GM21447 (cell line): ENCODE results near the gene ADSS1.

Experiments
- ATAC-seq: cut with Tn5 transposase; IDR thresholded peaks from one replicate; pipeline ENCODE4 v1.9.1; 2021; ENCODE audit not compliant: unreplicated experiment

ADSS1 gene

DNA sequence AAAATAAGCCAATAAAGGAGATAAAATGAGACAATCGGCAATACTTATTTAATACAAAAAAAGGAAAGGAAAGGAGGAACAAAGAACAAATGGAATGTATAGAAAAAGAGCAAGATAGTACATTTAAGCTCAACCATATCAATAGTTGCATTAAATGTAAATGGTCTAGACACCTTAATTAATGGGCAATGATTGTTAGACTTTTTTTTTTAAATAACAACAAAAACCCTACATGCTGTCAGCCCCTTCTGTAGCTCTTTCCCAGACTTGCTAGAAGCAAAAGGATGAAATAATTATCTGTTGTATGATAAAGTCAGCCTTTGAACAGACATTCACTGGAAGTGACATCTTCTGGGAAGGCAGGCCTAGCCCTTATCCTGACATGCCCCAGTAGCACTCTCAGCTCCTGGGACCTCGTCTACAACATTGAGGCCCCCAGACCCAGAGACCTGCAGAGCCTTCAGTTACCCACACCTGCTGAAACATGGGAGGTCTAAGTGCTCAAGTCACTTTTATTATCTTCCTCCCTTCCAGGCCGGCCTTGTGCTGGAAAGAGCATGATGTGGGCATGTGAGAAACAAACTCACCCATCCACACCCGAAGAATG is 42.3 kb downstream of the ADSS1 start:
- no peak for ATAC-seq

DNA sequence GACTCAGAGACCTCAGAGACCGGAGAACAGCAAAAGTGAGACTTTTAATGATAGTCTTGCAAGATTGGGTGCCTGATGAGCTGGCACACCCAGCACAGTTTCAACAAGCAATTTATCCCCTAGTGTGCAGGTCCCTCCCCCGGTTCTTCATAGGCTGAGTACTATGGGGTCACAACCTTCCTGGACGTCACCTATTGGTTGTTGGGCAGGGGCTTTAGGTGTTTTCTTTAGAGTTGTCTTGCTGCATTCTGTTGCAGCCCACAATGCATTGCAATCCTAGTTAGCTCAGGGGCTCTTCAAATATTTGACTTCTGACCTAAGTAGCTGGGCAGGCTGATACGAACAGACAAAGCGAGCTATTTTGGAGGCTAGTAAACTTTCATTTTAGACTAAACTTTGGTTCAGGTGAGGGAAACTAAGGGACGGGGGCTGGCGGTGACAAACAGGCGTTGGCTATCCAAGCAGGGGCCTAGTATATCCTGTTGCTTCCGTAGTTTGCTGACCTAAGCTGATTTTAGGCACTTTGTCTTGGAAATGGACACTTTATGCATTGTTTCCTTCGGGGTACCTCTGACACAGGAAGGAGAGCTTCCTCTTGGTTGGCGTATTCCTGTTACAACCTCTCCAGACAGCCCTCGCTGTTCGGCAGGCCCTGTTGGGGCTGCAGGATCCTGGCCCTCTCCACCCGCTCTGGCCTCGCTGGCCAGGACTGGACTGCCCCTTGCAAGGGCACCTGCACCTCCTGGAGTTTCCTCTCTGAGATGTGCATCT is 43.0 kb downstream of the ADSS1 start:
- no peak for ATAC-seq

DNA sequence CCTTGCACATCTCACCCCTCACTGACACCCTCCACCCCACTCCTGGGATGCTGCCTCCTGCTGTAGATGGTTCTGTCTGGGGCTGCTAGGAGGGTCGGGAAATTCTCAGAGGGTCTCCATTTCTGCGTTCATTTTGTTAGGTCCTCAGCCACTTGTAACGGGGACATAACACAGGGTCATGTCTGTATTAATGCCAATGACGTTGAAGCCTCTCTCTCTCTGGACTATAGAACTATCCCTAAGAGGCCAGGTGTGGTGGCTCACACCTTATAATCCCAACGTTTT is 43.5 kb downstream of the ADSS1 start:
- ATAC-seq, result no peak

DNA sequence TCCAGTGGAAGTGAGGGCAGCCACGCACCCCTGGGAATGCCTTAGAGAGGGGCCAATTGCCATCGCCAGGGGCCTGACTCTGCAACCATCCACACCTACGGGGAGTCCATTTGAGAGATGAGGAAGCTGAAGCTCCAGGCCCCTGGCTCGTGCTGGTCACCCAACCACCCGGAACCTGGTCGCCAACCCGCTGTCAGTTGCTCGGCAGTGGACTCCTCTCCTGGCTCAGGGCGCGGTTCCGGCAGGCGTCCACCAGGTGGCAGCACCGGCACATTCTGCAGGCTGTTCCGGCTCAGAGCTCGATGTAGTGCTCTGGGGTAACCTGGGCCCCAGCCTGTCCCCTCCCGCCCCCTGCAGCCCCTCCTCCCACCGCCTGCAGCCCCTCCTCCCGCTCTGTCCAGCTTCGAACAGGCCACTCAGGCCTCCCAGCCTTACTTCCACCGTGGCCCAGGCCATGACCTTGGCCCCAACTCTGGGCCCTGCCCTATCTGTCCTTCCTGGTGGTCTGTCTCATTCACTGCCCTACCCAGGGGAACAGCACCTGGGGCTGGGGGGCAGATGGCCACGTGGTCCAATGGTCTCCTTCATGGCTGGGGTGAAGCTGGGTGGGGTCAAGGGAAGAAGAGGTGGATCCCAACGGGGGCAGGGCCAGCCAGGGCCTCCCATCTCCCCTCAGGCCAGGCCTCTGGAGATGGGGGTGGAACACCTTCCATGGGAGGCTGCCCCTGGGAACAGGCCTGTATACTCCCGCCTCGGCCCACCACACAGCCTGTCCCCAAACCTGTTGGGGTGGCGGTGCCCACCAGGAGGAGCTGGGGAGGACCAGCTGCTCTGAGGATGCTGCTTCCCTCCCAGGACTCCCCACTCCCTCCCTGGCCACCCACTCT is 44.7 kb downstream of the ADSS1 start:
- ATAC-seq, result peak; percentile 89

DNA sequence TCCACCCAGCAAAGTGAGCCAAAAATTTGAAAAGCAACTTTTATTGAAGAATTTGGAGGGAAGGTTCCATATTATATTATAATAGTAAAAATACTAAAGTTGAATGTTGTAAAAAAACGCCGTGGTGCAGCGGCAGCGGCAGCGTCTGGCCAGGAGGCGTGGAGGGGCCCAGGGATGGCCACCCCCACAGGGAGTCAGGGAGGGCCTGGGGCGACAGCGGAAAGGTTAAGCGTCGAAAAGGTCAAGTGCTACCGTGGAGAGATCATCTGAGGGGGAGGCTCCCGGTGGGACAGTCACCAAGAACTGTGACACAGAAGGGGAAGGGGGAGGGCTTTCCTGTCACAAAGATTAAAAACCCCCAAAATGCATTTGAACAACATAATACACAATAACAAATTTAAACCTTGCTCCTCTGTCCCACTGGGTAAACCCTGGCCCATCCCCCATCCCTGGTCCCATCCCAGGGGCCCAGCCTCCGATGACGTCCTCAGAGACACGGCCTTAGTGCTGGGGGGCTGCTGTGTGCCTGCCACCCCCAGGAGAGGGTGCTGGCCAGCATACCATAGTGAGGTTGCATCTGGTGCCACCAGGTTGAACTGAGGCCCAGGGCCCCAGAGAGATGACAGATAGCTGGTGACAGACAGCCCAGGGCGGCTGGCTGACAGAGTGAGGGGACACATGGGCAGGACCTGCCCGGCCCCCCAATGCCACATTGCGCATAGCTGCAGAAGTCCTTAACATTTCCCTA is 45.5 kb downstream of the ADSS1 start:
- ATAC-seq, result no peak

DNA sequence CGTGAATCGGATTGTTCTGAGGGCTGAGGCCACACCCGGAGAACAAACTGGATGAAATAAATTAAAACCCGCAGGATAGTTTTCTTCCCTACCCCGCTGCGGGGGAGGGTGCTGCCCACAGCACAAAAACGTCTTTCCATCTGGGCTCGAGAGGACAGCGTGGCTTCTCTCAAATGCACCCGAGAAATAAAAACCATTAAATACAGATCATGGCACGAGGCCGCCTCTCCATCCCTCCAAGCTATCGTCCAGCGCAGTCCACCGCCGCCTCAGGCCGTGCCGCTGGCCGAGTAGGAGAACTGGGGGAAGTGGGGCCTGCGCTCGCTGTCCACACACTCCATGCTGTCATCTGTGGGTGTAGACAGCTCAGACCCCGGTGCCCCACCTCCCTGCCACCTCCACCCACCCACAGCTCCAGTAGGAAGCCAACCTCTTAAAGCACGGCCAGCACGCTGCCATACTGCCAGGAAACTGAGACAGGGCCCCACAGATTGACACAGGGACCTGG is 46.1 kb downstream of the ADSS1 start:
- ATAC-seq, result no peak

DNA sequence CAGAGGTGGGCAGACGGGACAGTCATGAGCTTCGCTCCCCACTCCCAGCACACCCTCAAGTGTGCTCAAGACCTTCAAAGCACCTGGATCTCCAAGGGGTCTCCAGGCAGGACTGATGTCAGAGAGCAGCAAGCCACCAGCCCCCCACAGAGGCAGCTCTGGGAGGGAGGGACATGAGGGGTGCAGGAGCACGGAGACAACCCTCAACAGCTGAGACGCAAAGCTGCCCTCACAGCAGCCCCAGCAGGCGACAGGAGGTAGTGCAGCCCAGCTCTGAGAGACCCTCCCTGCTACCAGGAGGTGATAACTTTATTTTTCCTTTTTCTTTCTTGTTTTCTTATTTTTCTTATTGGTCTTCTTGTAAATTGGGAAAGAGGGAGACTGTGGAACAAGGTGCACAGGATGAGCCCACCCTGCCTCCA is 46.8 kb downstream of the ADSS1 start:
- ATAC-seq, result no peak

DNA sequence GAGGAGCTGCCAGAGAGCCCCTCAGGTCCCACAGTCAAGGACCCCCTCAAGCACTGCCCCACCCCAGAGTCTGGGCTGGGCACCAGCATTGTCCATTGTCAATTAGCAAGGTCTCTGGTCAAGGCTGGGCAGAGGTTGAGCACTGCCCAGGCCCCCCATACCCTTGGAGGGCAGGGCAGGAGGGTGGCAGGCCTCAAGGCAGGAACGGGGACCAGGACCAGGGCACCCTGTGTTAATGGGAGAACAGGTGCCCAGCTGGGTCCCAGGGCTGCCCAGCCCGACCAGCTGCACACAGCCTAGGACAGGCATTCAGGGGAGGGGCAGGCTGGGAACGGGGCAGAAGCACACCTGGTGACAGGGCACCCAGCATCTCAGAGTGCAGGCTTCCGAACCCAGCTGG is 47.3 kb downstream of the ADSS1 start:
- no peak for ATAC-seq

DNA sequence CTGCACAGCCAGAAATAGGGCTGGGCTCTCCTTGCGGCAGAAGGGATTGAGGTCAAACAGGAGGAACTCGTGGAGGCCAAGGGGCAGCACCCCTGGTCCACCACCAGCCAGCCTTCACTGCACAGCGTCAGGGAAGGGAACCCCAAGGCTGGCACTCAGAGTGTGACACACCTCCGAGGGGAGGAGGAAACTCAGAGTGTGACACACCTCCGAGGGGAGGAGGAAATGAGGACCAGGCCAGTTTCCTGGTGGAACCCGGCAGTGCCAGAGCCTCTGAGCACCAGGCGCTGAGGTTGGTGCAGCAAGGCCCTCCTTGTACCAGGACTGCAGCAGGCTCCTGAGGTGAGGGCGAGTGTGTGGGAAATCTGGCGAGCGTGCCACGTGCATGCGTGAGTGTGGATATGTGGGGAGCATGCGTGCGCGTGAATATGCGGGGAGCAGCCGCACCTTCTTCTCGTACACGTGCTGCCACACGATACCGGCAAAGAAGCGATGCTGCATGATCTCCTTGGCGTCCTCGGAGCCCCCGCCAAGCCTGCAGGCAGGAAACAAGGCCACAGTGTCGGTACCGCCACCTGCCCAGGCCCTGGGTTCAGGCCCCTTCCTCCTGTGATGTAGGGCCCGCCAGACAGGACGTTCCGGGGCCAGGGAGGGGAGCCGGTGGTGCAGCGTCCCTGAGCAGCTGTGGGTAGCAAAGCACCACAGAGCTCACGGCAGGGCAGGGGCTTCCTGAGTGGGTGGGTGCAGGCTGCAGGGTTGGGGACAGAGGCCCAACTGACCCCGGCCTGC is 48.1 kb downstream of the ADSS1 start:
- no peak for ATAC-seq

DNA sequence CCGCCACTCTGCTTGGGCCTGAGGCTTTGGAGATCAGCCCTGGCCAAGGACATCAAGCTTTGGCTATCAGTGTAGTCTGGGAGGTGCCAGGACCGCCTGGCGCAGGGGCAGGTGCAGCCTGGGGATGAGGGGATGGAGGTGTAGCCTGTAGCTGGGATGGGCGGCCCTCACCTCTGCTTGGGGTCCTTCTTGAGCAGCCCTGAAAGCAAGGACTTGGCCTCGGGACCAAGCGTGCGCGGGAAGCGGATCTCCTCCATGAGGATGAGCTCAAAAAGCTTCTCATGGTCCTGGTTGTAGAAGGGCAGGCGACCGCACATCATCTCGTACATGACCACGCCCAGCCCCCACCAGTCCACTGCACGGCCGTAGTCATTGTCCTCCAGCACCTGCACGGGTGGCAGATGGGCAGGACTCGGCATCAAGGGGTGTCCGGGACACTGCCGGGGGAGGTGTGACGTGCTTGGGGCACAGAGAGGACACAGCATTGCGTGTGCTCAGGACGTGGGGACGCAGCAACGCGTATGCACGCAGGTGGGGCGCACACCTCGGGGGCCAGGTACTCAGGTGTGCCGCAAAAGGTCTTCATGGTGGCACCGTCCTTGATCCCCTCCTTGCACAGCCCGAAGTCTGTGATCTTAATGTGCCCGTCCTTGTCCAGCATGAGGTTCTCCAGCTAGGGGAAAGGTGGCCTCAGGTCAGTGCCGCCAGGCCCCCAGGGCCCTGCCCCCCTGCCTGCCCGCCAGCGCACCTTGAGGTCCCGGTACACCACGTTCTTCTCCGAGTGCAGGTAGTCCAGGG is 48.9 kb downstream of the ADSS1 start:
- no peak for ATAC-seq

DNA sequence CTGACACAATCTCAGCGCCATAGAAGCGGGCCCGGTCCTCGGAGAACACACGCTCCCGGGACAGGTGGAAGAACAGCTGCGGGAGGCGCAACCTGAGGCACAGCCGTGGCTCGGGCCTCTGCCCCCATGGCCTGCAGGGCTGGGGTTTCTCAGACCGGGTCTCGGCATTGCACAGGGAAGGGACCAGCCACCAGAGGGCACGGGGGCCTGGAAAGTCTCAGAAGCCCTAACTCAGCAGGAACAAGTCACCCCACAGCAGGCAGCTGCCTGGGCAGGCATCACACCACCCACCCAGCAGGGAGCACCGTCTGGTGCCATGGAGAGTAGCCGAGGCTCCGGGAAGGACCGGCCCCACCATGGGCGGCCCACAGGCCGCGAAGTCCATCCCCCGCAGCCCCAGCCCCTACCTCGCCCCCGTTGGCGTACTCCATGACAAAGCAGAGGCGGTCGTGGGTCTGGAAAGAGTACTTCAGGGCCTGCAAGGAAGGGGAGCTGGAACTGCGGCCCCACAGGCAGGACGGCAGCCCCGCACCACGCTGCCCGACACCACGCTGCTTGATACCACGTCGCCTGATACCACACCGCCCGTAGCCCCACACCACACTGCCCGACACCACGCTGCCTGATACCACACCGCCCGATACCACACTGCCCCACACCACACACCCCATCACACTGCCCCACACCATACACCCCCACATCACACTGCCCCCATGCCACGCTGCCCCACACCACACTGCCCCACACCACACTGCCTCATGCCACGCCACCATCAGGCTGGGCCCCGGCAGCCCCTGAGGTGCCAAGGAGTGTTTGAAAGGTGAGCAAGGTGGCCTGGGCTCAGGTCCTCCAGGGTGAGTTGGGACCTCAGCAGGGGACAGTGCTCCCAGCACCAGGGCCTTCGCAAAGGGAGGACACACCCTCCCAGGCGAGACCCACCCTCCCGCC is 49.8 kb downstream of the ADSS1 start:
- no peak for ATAC-seq

DNA sequence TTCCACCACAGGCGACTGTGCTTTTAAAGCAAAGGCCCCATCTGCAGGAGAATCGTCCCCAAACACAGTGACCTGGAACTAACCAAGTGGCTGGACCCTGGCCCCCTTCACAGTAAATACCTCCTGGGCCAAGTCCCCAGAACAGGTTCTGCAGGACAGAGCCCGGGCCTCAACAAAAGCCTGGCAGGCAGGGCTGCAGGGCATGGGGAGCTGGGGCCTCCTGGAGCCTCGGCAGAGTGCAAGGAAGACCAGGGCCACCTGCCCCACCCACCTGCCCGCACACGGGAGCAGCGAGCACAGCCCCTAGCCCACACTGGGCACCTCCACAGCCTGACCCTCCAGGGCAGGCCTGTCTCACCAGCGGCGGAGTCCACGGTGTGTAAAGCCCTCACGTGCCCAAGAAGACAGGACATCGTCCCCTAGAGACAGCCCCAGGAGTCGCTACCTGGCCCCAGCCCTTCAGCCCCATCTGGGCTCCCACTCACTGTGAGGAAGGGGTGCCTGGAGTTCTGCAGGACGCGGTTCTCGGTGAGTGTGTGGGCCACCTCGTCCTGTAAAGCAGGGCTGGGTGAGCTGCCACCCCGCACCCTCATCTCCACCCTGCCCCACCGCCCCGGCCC is 50.5 kb downstream of the ADSS1 start:
- no peak for ATAC-seq

DNA sequence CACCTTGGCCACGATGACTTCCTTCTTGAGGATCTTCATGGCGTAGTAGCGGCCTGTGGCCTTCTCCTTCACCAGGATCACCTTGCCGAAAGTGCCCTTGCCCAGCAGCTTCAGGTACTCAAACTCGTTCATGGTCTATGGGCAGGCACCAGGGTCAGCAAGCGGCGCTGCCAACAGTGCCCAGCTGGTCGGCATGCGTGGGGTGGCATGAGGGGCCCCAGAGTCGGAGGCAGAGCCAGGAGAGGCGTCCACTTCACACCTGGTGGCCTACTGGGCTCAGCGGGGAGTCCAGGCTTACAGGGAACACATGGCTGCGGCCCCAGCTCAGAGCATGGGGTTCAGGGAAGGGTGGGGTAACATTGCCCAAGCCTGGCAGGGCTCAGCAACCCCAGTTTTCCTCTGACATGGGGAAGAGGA is 51.1 kb downstream of the ADSS1 start:
- no peak for ATAC-seq

DNA sequence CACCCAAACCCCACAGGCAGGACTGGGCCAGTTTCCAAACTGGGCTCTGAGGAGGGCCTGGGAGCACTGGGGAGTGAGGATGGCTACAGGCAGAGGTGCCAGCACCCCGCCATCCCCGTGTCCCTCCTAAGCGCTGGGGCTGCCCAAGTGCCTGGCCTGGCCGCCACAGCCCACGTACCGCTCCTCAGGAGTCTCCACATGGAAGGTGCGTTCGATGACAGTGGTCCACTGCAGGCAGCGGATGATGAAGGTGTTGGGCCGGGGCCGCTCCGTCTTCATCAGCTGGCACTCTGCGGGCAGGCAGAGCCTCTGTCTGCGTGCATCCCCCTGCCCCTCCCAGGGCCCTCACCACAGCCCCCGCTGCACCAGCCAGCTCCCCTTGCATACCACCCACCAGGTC is 52.5 kb downstream of the ADSS1 start:
- no peak for ATAC-seq

DNA sequence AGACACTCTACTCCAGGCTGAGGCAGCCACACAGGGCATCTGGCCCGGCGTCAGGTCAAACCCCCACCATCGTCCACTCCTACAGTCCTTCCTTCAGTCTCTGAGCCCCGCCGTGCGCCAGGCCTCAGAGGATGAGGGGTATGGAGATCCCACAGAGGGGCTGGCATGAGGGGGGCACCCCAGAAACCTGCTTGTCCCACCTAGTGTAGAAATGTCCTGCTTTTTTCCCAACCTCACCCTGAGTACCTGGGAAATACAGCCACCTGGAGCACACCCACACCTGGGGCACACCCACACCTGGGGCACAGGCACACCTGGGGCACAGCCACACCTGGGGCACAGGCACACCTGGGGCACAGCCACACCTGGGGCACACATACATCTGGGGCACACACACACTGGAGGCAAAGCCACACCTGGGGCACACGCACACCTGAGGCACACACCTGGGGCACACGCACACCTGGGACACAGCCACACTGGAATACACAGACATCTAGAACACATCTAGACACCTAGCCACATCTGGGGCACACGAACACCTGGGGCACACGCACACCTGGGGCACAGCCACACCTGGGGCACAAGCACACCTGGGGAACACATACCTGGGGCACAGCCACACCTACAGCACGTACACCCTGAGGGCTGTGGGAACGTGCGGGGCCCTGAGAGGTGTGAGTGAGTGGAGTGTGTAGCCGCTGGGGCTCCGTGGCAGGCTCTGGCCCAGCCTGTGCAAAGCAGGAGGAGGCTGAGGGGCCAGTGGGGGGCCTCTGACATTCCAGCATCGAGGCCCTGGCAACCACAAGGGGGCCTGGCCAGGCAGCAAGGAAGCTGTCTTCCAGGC is 53.2 kb downstream of the ADSS1 start:
- ATAC-seq, result no peak

DNA sequence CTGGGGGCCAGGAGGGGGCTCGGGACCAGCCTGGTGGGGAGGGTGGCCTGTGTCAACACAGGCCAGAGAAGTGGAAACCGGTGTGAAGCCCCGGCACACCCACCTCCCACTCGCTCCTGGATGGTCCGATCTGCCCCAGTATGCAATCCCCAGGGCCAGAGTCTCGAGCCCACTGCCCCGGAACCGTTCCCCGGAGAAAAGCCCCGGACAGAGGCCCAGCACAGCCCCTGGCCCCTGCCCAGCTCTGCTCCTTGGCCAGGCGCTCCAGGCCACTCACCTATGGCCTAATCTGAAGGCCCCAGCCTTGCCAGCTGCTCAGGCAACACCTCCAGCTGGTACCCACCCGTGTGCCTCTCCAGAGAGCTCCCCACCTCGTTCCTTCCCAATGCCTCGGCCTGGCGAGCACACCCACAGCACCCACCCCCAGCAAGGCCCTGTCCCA is 53.8 kb downstream of the ADSS1 start:
- ATAC-seq, result no peak

DNA sequence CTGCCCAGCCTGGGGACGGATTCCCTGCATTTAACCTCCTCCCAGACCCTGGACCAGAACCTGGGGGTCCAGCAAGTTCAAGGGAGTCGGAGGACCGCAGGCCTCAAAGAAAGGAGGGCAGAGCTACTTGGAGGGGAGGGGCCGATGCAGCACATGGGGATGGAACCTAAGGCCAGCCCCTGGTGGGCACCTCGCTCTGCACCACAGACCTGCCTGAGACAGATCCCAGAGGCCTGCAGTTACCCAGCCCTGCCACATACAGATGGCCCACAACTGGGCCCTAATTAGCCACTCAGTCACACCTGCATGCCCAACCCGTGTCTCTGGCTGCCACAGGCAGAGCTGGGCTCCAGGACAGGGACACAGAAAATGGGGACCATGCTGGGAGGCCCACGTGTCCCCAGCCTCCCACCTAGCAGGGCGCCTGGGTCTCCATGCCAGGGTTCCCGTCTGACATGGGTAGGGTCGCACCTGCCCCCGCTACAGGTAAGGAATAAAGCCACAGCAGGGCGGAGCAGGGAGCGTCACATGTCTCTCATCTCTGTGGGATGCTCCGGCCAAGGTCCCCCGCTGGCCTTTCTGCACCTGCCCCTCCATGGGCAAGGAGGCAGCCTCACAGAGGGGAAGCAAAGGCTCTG is 54.8 kb downstream of the ADSS1 start:
- no peak for ATAC-seq
